GM21528 (cell line): Measurements from ENCODE around the gene ADGRL1.

ENCODE experiments used
- ATAC-seq: cut with Tn5 transposase; IDR thresholded peaks from one replicate; pipeline ENCODE4 v1.9.1; 2021; ENCODE audit warnings: mild to moderate bottlenecking, moderate library complexity; ENCODE audit not compliant: unreplicated experiment, low FRiP score

Gene ADGRL1

GRCh38 chr19:14145381-14145780, 60.6 kb downstream of the ADGRL1 start:
- ATAC-seq: no peak

DNA sequence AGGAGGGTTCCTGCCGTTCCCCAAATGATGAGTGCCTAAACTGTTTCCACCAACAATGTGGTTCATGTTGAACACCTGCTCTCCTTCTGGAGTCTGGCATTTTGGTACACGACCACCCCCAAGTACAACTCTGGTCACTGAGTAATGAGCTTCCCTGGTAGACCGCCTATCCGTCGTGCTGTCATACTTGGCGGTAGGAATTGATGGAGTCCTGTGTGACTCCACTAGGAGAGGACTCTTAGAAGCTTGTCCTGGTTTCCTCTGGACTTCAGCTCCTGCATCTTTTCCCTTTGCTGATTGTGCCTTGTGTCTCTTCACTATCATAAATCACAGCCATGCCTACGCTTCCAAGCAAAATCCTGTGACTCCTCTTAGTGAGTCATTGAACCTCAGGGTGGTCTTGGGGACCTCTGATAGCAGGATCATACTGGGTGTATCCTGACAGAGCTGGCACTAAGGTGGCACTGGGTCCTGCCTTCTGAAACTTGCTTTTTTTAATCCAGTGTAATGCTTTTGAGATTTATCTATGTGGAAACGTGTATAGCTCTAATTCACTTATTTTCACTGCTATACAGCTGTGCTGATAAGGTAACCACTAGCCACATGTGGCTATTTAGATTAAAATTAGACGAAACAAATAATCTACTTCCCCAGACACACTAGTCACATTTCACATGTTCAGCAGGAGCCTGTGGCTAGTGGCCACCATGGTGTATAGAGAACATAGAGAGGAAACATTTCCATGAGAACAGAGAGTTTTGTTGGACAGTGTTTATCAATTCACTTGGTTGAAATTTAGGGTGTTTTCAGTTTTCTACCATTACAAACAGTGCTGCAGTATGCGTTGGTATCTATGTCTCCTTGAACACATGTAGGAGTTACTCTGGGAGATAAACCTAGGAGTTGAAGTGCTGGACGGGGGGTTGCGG, 63.4 kb downstream of the ADGRL1 start:
- no peak for ATAC-seq

DNA sequence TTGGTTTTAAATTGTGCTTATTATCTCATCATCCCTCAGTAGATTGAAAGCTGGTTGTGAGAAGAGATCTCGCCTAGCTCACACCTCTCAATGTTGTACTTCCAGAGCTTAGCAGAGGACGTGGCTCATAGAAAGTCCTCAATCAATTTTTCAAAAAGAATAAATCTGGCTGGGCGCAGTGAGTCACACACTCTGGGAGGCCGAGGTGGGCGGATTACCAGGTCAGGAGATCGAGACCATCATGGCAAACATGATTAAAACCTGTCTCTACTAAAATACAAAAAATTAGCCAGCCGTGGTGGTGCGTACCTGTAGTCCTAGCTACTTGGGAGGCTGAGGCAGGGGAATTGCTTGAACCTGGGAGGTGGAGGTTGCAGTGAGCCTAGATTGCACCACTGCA, 64.9 kb downstream of the ADGRL1 start:
- ATAC-seq: no peak

- no peak for ATAC-seq
Observed at GRCh38 chr19:14139944-14140343, 66.0 kb downstream of the ADGRL1 start.

GRCh38 chr19:14138576-14139265, 67.2 kb downstream of the ADGRL1 start:
- ATAC-seq: no peak

DNA sequence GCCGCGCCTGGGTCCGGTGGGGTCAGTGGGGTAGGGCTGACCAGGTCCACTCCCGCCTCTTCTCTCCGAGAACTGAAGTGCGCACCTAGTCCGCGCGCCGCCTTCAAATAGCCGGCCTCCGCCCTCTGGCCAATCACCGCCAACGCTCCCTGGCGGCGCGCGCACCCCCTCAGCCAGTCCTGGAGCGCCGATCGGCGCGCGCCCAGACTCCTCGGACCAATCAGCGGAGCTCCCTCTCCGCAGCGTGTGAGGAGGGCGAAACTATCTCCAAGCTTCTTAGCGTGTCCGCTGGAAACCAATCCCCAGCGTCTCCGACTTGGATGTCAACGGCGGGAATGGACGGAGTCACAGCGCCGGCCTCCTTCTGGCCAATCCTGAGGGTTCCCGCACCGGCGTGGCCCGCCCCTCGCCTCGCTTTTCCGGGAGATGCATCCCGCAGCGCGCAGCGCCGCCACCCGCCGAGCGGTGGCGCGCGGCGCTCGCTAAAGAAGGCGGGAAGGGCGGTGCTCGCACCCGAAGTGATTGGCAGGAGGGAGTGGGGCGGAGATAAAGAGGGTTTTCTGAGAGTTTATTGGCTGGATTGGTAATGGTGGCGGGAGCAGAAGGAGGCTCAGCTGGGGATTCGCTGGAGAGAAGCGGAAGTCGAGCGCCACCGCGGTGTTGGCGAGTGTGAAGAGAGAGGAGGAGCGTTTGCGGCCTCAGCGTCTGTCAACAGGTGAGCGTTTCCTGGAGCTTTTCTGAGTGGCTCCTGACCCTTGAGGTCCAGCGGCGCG, 69.3 kb downstream of the ADGRL1 start, which contains the start of gene ASF1B:
ASF1B (minus strand) TSS at position 81 of the 773 bp plus-strand sequence. CDS start 133 bp downstream, outside the sequence.
- peak; percentile 78 for ATAC-seq

DNA sequence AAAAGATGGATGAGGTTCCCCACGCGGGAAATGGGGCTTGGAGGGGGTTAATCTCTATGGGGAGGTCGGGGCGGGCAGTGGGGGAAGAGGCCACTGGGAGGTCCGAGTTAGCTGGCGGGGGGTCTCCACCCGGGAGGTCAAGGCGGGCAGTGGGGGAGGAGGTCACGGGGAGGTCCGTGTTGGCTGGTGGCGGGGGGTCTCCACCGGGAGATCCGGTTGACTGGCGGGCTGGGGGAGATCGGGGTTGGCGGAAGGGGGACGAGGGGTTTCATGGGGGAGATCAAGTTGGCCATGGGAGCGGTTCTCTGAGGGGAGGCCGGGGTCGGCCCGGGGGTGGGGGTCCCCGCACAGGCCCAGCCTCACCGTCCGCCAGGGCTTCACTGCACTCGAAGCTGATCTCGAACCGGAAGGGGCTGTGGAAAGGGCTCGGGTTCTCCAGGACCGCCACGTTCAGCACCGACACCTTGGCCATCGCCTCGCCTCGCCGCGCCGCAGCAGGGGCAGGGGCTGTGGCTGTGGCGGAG, 69.9 kb downstream of the ADGRL1 start:
- ATAC-seq: no peak

- ATAC-seq: no peak
Observed at GRCh38 chr19:14135355-14135754, 70.6 kb downstream of the ADGRL1 start.

GRCh38 chr19:14127929-14128509, 78.0 kb downstream of the ADGRL1 start:
- no peak for ATAC-seq

GRCh38 chr19:14127176-14127575, 78.8 kb downstream of the ADGRL1 start:
- no peak for ATAC-seq

DNA sequence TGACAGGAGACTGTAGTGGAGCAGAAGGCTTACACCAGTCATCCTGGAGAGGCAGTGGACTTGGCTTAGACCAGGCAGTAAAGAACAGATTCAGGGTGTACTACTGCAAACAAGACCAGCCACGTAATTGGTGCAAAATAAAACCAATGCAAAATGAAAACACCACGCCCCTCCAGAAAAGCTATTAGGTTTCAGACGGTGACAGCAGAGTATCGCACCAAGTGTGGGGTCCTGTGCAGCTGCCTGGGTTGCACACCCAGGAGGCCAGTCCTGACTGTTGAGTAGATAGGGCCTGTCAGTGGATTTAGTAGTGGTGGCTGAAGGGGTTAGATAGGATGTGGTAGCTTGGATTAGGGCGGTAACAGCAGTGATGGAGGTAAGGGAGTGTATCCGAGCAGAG, 83.0 kb downstream of the ADGRL1 start:
- ATAC-seq: no peak

DNA sequence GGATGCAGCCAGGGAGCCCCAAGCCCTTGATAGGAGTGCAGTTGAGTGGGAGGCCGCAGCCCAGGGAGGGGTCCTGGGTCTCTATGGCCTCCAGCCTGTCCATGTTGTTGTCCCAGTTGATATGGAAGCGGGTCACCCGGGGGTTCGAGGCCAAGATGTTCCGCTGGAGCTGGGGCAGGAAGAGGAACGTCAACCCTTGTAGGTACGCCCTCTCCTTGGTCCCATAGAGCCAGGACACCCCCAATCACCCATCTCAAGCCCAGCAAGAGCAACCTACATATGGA, 85.5 kb downstream of the ADGRL1 start:
- no peak for ATAC-seq

DNA sequence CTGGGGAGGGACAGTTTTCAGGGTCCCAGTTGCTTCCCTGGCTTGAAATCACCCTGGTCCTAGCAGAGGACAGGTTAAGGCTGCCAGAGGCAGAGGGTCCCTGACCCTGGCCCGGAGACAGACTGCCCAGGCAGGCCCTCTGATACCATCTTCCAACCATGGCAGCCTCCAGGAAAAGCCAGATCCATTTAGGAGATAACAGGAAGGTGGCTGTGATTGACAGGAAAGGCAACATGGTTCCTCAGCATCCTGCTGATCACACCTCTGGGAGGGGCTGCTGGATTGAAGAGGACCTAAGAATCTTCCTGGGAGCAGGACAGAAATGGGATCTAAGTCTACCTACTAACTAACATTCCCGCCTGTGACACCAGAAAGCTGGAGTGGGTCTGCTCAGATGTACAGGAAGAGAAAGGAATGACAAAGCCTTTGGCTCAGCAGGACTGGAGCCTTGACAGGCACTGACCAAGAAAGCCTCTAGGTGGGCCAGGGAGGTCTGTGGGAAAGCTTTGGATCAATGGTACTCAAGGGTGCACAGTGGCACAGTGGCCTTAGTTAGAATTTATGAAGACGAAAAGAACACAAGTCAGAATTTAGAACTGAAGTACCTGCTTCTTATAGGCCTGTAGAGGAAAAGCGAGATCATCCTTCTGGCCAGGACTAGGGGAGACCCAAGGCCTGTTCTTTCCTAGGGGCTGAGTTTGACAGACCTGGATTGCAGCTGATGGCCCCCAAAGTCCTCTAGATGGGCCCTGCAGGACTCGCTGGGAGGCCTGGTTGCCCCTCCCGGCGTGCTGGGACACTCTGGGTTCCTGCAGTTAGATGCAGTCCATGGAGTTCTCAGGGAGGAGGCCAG, 86.1 kb downstream of the ADGRL1 start:
- ATAC-seq: no peak

DNA sequence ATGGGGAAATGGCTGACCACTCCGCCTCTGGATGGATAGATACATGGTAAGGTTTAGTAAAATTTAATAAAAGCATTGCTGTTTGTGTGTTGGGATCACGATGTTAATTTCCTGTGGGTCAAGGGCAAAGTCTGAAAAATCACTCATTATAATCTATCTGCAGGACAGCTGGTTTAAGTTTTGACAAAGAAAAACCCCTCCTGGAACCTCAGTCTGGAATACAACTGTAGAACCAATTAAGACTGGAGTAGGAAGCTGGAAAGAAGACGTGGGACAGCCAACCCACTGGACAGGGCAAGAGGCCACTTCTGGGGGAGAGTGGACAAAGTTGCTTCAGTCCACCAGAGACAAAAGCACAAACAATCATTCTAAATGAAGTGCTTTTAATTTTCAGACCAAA, 86.8 kb downstream of the ADGRL1 start:
- no peak for ATAC-seq

- peak; percentile 24 for ATAC-seq
Observed at GRCh38 chr19:14118165-14119051, 87.6 kb downstream of the ADGRL1 start.

DNA sequence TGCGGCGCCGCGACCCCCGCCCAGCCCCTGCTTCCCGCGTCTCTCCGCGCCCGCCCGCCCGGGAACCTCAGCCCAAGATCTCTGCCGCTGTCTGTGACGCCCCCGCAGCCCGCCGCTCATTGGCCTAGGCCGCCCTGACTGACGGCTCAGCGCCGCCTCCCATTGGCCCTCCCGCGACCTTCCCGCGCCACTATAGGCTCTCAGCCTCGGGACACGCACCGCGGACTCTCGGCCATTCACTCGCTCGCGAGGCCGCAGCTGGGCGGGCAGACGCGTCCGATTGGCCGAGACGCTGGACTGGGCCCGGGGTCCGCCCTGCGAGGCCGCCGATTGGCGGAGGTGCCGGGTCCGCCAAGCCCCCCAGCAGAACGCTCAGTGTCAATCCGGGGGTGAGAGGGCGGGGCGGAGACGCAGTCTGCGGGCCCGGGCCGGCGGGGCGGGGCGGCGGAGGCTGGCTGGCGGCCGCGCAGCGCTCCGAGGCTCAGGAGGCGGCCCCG, 88.3 kb downstream of the ADGRL1 start, which contains the start of gene PRKACA:
PRKACA (minus strand) TSS at position 95 of the 497 bp plus-strand sequence. CDS start 215 bp downstream, outside the sequence.
- ATAC-seq: peak; percentile 83

- no peak for ATAC-seq
Observed at GRCh38 chr19:14116918-14117578, 88.9 kb downstream of the ADGRL1 start.

DNA sequence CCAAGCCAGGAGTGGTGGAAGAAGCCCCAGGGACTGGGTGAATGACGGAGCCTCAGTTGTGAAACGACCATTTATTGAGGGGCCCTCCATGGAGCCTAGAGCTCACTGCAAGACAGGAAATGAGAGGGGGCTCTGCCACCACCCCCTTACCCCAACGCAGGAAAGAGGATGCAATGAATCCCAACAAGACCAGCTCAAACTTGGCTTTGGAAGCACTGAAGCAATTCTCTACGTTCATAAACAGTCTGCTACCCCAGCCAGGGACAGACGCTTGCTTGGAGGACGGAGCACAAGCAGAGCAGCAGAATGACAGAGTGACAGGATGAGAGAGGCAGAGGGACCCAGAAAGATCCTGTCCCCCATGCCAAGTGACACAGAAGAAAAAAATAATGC, 89.4 kb downstream of the ADGRL1 start:
- ATAC-seq: no peak
